ENCODE results near the gene CMTM3.
"Not testable (repeated sequence)": the region's sequence is repeated elsewhere in the genome, so short reads cannot be mapped to it uniquely, and the experiment has no call there.

The CMTM3 gene

GRCh38 chr16:66610111-66610820 is 5.8 kb downstream of the CMTM3 start:
- DNase-seq (ENCODE audit: low read depth), result no peak

- not testable (repeated sequence) for DNase-seq (ENCODE audit: low read depth)
These were observed 7.4 kb downstream of the CMTM3 start for GRCh38 chr16:66611911-66612310.

GRCh38 chr16:66612422-66612821 is 7.9 kb downstream of the CMTM3 start:
- no peak for DNase-seq (ENCODE audit: low read depth)

GRCh38 chr16:66614161-66614802 is 9.8 kb downstream of the CMTM3 start:
- no peak for DNase-seq (ENCODE audit: low read depth)

DNA sequence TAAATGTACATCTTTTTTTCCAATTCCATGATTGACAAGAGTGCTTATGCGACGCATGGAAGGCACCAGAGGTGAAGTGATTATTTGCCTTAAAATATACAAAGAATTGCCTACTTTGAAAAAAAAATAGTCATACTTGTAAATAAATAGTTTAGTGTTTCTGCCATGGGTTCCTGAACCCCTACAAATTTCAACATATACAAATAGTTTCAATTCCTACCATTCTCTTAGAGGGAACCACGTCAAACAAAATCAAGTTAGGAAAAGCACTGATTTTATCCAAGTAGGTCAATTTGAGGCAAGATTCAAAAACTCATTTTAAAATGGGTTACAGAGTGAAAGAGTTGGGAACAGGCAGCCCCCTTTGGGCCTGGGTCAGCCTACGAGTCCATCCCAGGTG is 11.7 kb downstream of the CMTM3 start:
- peak; percentile 22 for DNase-seq (ENCODE audit: low read depth)

- DNase-seq (ENCODE audit: low read depth), result no peak
These were observed 12.1 kb downstream of the CMTM3 start for GRCh38 chr16:66616592-66616991.

DNA sequence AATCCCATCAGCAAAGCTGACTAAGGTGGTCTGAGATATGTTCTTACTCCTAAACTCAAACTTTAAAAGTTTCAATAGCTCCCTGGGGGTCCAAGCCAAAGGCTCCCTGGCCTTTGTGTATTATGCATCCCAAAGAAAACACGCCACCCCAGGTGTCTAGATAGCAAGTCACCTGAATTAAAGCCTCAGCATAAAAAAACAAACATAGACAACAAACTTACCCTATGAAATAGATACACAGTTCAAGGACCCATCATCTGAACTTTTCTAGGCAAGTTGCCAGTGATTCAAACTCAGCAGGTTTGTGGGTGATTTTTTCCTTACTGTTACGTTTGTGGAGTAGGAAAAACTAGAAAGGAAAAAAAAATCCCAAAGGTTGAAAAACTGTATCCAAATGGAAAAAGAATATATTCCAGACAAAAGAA is 12.5 kb downstream of the CMTM3 start:
- DNase-seq (ENCODE audit: low read depth), result no peak

GRCh38 chr16:66617728-66618127 is 13.2 kb downstream of the CMTM3 start:
- DNase-seq (ENCODE audit: low read depth), result no peak

DNA sequence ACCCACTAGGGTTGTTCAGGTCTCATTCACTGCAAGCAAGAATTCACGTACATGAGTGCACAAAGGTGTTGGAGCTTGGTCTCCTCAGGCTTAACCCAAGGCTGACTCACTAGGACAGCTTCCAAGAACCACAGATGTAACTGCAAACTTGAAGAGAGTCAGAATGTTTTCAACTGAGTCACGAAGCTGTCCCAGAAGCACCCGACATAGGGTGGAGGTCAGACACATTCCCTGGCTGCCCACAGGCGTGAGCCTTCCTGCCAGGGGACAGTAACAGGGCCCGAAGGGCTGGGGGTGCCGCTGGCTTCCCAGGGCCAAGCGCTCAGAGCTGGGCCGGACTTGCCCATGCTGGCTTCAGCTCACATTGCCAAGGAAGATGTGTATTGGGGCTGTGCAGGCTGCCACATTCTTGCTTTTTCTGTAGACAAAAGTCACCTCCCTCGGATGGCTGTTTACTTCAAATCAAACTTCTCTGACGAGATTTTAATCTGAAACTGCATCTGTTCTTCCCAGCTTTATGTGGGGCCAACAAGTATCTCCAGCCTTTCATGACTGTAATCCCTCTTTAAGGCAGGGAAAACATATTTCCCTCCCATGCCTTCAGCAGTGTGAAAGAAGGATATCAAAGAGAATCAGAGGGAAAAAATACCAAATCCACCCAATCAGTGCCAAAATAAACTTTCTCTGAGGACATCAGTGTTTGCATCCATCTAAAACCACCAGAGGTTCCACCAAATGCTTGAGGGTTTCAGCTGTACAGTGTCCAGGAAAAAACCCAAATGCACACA is 14.3 kb downstream of the CMTM3 start:
- peak; percentile 89 for DNase-seq (ENCODE audit: low read depth)

- DNase-seq (ENCODE audit: low read depth), result peak; percentile 64
These were observed 15.3 kb downstream of the CMTM3 start for GRCh38 chr16:66619534-66620428.

DNA sequence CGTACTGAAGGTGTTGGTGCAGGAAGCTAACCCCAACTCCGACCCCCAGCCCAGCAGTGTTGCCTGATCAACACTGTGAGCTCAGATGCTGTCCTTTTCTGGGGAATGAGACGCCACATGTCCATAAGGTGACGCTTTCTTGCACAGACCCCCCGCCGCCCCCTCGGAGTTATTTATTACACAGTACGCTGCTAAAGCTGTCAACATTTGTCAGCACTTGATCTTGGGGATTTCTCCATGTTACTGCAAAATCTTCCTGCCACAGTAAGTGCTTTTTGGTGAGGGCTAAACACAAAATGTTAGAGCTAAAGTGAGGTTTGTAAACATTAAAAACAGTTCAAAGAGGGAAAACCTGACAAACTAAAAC is 15.9 kb downstream of the CMTM3 start:
- DNase-seq (ENCODE audit: low read depth), result no peak

DNA sequence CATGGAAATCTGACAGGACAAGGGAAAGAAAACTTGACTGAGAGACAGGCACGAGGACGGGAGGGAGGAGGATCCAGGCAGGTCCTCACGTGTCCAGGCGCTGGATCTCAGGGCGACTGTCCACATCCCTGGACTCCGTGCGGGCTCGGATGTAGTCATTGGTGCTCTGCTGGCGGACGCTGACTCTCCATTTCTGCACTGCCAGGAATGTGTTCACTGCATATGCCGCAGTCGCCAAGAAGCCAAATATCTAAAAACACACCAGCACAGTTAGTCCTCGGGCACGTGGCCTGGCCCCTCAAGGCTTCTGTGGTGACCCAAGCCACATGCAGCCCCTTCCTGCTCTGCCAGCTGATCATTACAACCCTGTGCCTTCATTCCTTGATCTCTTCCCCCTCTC is 17.5 kb downstream of the CMTM3 start:
- DNase-seq (ENCODE audit: low read depth), result no peak

- DNase-seq (ENCODE audit: low read depth), result no peak
These were observed 18.4 kb downstream of the CMTM3 start for GRCh38 chr16:66622863-66623262.

- peak; percentile 14 for DNase-seq (ENCODE audit: low read depth)
These were observed 19.3 kb downstream of the CMTM3 start for GRCh38 chr16:66623755-66624154.

- DNase-seq (ENCODE audit: low read depth), result not testable (repeated sequence)
These were observed 23.3 kb downstream of the CMTM3 start for GRCh38 chr16:66627611-66628378.

- no peak for DNase-seq (ENCODE audit: low read depth)
These were observed 25.4 kb downstream of the CMTM3 start for GRCh38 chr16:66629856-66630255.

- DNase-seq (ENCODE audit: low read depth), result not testable (repeated sequence)
These were observed 26.2 kb downstream of the CMTM3 start for GRCh38 chr16:66630561-66631260.

DNA sequence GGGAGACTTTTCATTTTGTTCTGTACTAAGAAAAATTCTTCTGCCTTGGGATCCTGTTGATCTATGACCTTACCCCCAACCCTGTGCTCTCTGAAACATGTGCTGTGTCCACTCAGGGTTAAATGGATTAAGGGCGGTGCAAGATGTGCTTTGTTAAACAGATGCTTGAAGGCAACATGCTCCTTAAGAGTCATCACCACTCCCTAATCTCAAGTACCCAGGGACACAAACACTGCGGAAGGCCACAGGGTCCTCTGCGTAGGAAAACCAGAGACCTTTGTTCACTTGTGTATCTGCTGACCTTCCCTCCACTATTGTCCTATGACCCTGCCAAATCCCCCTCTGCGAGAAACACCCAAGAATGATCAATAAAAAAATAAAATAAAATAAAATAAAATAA is 27.1 kb downstream of the CMTM3 start:
- DNase-seq (ENCODE audit: low read depth), result not testable (repeated sequence)

GRCh38 chr16:66634527-66635196 is 30.2 kb downstream of the CMTM3 start:
- no peak for DNase-seq (ENCODE audit: low read depth)

DNA sequence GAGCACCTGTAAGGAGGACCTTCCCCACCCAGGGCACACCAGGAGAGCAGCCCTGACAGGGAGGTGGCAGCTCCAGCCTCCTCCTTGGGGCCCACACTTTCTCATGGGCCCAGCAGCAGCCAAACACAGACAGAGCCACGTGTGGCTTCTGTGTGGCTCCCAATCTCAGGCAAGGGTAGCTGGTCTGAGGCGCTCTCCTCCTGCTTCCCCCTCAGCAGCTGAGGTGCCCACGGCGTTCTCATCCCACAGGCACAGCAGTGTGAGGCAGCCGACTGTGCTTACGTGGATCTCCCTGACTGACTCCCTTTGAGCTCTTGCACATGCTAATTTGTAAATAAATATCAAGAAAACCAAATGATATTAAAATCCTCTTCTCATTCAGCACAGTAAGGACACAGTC is 30.9 kb downstream of the CMTM3 start:
- DNase-seq (ENCODE audit: low read depth), result no peak

Data from fibroblast of gingiva (primary cell).